ENCODE results near the gene DPPA4.
"Not testable (repeated sequence)": the region's sequence is repeated elsewhere in the genome, so short reads cannot be mapped to it uniquely, and the experiment has no call there.

DPPA4 gene

DNA sequence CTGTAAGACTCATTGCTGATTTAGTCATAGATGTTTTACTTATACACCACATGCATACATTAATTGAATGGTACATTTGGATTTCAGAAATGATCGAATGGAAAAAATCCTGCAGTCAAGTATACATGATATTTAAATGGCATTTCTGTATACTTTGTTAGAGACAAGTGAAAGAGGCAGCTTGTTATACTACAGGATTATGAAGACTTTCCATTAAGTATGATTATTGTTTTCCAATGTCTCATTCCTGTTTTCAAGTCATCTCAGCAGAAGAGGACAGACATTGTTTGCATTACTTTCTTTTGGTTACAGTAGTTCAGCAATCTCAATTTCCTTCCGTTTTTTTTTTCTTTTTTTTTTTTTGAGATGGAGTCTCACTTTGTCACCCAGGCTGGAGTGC lies 36.6 kb upstream of the DPPA4 start:
- Histone ChIP-seq H3K4me3 (ENCODE audit: low read depth in 1 of 2, low read length in 1 of 2) (no peak overlapping the region), H3K4me1 (ENCODE audit: control insufficient read depth in 1 of 2, insufficient read depth in 1 of 2, low read depth in 1 of 2, low read length in 1 of 2) (no peaks in the 10 kb centered on the region), H3K9me3 (no peaks in the 10 kb centered on the region), H3K27ac (no peak overlapping the region), H3K27me3 (no peaks in the 10 kb centered on the region), H3K36me3 (no peaks in the 10 kb centered on the region)
- TF ChIP-seq, protein P1, sequence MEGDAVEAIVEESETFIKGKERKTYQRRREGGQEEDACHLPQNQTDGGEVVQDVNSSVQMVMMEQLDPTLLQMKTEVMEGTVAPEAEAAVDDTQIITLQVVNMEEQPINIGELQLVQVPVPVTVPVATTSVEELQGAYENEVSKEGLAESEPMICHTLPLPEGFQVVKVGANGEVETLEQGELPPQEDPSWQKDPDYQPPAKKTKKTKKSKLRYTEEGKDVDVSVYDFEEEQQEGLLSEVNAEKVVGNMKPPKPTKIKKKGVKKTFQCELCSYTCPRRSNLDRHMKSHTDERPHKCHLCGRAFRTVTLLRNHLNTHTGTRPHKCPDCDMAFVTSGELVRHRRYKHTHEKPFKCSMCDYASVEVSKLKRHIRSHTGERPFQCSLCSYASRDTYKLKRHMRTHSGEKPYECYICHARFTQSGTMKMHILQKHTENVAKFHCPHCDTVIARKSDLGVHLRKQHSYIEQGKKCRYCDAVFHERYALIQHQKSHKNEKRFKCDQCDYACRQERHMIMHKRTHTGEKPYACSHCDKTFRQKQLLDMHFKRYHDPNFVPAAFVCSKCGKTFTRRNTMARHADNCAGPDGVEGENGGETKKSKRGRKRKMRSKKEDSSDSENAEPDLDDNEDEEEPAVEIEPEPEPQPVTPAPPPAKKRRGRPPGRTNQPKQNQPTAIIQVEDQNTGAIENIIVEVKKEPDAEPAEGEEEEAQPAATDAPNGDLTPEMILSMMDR (IDR thresholded peaks at IDR 0.05), result no peak

DNA sequence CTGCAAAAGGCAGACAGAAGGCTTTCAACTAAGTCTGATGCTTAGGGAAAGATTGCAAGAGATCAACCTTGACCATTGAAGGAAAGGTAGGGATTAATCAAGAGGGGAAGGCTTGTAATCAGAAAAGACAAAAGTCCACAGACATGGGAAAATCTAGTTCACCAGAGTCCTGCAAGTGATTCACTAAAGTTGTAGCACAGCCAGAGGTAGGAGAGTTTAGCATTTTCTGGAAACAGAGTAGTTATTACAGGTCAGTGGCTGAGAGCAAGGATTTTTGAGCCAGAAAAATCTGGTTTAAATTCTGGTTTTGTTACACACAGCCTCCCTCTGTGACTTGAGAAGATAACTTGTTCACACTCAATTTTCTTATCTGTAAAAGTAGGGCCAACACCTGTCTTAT lies 35.3 kb upstream of the DPPA4 start:
- TF ChIP-seq, protein P1 (IDR thresholded peaks at IDR 0.05), result no peak
- no peaks in the 10 kb centered on the region for H3K9me3 ChIP-seq
- H3K27ac ChIP-seq, result no peak overlapping the region
- H3K27me3 ChIP-seq, result no peaks in the 10 kb centered on the region
- no peak overlapping the region for H3K4me3 ChIP-seq (ENCODE audit: low read depth in 1 of 2, low read length in 1 of 2)
- H3K36me3 ChIP-seq, result no peaks in the 10 kb centered on the region
- no peaks in the 10 kb centered on the region for H3K4me1 ChIP-seq (ENCODE audit: control insufficient read depth in 1 of 2, insufficient read depth in 1 of 2, low read depth in 1 of 2, low read length in 1 of 2)

DNA sequence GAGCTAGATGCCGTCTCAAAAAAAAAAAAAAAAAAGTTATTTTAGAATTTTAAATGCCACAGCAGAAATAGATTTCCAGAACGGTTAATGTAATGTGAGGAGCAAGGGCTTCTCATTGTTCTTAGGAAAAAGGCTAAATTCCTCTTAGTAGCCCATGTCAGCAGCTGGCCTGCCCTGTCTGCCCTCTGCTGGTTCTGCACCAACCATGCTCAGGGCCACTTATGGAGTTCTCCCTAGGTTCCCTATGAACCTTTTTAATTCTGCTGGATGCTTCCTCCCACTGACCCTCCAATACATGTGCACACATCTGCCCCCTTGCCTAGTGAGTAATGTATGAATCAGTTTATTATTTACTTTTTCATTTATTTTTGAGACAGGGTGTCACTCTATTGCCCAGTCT lies 32.2 kb upstream of the DPPA4 start:
- H3K4me1 ChIP-seq (ENCODE audit: control insufficient read depth in 1 of 2, insufficient read depth in 1 of 2, low read depth in 1 of 2, low read length in 1 of 2), result no peaks in the 10 kb centered on the region
- H3K4me3 ChIP-seq (ENCODE audit: low read depth in 1 of 2, low read length in 1 of 2), result no peak overlapping the region
- TF ChIP-seq, protein P1 (IDR thresholded peaks at IDR 0.05), result no peak
- no peak overlapping the region for H3K27ac ChIP-seq
- H3K9me3 ChIP-seq, result no peaks in the 10 kb centered on the region
- H3K36me3 ChIP-seq, result no peaks in the 10 kb centered on the region
- H3K27me3 ChIP-seq, result no peaks in the 10 kb centered on the region

DNA sequence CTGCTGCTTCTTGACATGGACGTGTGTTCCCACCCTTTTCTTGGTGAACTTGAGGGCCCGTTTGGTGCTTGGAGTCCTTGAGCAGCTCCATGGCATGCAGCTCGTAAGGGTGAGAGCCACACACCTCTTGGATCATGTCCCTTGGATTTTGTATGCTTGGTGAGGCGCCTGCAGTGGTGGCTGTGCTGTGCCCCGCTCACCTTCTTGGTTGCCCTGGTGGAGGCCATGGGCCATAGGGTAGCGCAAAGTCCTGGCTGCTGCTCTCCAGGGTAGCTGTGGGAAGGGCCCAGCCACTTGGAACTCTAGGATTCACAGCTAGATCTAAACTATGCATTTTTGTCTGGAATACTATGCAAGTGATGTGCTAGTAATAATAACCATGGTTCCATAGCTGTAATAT lies 26.7 kb upstream of the DPPA4 start:
- H3K4me1 ChIP-seq (ENCODE audit: control insufficient read depth in 1 of 2, insufficient read depth in 1 of 2, low read depth in 1 of 2, low read length in 1 of 2), result no peaks in the 10 kb centered on the region
- H3K27ac ChIP-seq, result no peak overlapping the region
- no peaks in the 10 kb centered on the region for H3K9me3 ChIP-seq
- no peaks in the 10 kb centered on the region for H3K36me3 ChIP-seq
- H3K4me3 ChIP-seq (ENCODE audit: low read depth in 1 of 2, low read length in 1 of 2), result no peak overlapping the region
- no peaks in the 10 kb centered on the region for H3K27me3 ChIP-seq
- TF ChIP-seq, protein P1 (IDR thresholded peaks at IDR 0.05), result no peak

DNA sequence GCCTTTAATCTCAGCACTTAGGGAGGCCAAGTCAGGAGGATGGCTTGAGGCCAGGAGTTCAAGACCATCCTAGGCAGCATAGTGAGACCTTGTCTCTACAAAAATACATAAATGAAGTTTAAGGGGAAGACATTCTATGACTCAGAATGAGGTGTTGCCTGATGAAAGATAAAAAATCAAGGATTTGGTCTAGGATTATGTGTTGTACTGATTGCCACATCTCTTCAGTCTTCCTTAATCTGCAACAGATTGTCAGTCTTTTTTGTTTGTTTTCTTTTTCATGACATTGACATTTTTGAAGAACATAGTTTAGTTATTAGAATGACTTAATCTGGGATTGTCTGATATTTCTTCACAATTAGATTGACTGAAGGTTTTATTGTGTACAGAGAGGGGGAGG lies 26.3 kb upstream of the DPPA4 start:
- Histone ChIP-seq H3K4me1 (ENCODE audit: control insufficient read depth in 1 of 2, insufficient read depth in 1 of 2, low read depth in 1 of 2, low read length in 1 of 2) (no peaks in the 10 kb centered on the region), H3K27ac (no peak overlapping the region), H3K27me3 (no peaks in the 10 kb centered on the region), H3K4me3 (ENCODE audit: low read depth in 1 of 2, low read length in 1 of 2) (no peak overlapping the region), H3K36me3 (no peaks in the 10 kb centered on the region), H3K9me3 (no peaks in the 10 kb centered on the region)
- TF ChIP-seq, protein P1 (IDR thresholded peaks at IDR 0.05), result no peak

- TF ChIP-seq, protein P1 (IDR thresholded peaks at IDR 0.05), result no peak
- Histone ChIP-seq H3K27me3 (no peaks in the 10 kb centered on the region), H3K9me3 (no peaks in the 10 kb centered on the region), H3K4me1 (ENCODE audit: control insufficient read depth in 1 of 2, insufficient read depth in 1 of 2, low read depth in 1 of 2, low read length in 1 of 2) (no peaks in the 10 kb centered on the region), H3K27ac (no peak overlapping the region), H3K36me3 (no peaks in the 10 kb centered on the region), H3K4me3 (ENCODE audit: low read depth in 1 of 2, low read length in 1 of 2) (no peak overlapping the region)
Measured at GRCh38 chr3:109362823-109363222, 25.5 kb upstream of the DPPA4 start.

DNA sequence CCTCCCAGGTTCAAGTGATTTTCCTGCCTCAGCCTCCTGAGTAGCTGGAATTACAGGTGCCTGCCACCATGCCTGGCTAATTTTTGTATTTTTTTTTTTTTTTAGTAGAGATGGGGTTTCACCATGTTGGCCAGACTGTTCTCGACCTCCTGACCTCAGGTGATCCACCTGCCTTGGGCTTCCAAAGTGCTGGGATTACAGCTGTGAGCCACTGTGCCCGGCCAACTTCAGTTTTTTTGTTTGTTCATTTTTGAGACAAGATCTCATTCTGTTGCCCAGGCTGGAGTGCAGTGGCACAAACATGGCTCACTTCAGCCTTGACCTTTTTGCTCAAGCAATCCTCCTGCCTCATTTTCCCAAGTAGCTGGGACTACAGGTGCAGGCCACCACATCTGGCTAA lies 21.5 kb upstream of the DPPA4 start:
- not testable (repeated sequence) for H3K36me3 ChIP-seq; H3K4me3 ChIP-seq (ENCODE audit: low read depth in 1 of 2, low read length in 1 of 2); H3K27me3 ChIP-seq; H3K4me1 ChIP-seq (ENCODE audit: control insufficient read depth in 1 of 2, insufficient read depth in 1 of 2, low read depth in 1 of 2, low read length in 1 of 2); H3K27ac ChIP-seq; H3K9me3 ChIP-seq

Measured in neutrophil (primary cell).